ENCODE measurements around the gene MED25.
A peak's percentile ranks its signal among the peaks of the same experiment; 100 is the strongest.

DNA sequence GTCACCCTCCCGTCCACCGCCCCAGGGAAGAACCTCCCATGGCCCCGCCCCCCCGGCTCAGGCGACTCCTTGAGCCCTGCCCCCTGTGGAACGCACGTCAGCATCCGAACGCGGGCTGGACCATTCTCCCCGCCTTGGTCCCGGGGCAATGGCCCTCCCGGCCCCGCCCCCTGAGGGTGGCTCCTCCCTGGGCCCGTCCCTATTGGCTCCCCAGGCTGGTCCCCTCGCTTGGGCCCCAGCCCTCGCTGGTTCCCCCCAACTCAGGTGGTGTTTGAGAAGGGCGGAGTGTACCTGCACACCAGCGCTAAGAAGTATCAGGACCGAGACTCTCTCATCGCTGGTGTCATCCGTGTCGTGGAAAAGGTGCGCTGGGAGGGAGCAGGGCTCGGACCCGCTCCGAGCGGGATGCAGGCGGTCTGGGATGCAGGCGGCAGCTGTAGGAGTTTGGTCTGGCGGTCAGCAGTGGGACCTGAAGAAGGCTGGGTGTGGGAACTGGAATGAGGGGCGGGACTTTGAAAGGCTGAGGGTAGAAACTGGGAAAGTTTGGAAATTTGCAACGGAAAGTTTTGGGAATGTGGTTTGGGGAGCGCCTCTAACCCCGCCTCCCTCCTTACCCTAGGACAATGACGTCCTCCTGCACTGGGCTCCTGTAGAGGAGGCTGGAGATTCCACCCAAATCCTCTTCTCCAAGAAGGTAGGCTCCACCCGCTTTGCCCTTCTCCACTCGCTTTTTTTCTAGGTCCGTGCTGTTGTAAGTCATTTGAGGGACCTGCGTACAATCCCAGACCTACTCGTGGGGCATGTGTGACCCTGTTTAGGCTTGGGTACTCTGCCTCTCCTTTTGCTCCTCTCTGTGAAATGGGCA is 60.0 kb downstream of the MED25 start:
- TF ChIP-seq POLR2A (IDR thresholded peaks at IDR 0.05; ENCODE audit: control extremely low read depth in 1 of 2, low read depth in 2 of 2, low read length in 2 of 2) (no peak; a peak in 1 of 3 replicates), EP300 (IDR thresholded peaks at IDR 0.05; ENCODE audit: borderline replicate concordance in 1 of 2, low read depth in 2 of 2, low read length in 2 of 2) (no peak), EZH2 (IDR thresholded peaks at IDR 0.05; ENCODE audit: low read depth, low read length, severe bottlenecking) (no peak), TAF1 (IDR thresholded peaks at IDR 0.05; ENCODE audit: low read depth, low read length) (peak; percentile 12; the same call in 1 of the 2 replicates), POU5F1 (IDR thresholded peaks at IDR 0.05; ENCODE audit: low read depth, low read length) (no peak), RAD21 (IDR thresholded peaks at IDR 0.05 in 1 of 2, conservative IDR thresholded peaks at IDR 0.05 in 1 of 2; ENCODE audit: low read depth in 2 of 2, low read length in 2 of 2) (no peak)
- TF ChIP-seq, protein P1, sequence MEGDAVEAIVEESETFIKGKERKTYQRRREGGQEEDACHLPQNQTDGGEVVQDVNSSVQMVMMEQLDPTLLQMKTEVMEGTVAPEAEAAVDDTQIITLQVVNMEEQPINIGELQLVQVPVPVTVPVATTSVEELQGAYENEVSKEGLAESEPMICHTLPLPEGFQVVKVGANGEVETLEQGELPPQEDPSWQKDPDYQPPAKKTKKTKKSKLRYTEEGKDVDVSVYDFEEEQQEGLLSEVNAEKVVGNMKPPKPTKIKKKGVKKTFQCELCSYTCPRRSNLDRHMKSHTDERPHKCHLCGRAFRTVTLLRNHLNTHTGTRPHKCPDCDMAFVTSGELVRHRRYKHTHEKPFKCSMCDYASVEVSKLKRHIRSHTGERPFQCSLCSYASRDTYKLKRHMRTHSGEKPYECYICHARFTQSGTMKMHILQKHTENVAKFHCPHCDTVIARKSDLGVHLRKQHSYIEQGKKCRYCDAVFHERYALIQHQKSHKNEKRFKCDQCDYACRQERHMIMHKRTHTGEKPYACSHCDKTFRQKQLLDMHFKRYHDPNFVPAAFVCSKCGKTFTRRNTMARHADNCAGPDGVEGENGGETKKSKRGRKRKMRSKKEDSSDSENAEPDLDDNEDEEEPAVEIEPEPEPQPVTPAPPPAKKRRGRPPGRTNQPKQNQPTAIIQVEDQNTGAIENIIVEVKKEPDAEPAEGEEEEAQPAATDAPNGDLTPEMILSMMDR (IDR thresholded peaks at IDR 0.05; ENCODE audit: control extremely low read depth in 1 of 3, insufficient read depth in 1 of 3, low read depth in 1 of 3, low read length in 3 of 3), result no peak
